Measurements from ENCODE around the gene MAP3K10.

Gene MAP3K10

DNA sequence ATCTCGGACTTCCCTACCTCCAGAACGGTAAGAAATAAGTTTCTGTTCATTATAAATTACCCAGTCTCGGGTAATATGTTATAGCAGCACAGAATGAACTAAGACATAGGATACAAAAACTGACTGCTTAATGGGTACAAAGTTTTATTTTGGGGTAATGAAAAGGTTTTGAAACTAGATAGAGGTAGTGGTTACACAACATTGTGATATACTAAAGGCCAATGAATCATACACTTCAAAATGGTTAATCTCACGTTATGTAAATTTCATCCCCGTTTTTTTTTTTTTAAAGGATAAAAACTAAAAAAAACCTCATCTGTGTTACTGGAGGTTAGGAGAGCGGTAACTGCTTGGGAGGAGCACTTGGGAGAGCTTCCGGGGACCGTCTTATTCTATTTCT lies 70.4 kb downstream of the MAP3K10 start:
- H3K9me3 Mint-ChIP-seq = no peaks in the 10 kb centered on the region
- no peaks in the 10 kb centered on the region for H3K27me3 Mint-ChIP-seq
- no peak for DNase-seq
- H3K4me1 Mint-ChIP-seq = peaks cover 59% of the 10 kb centered on the region
- ATAC-seq = no peak
- H3K27ac Mint-ChIP-seq = no peak overlapping the region
- no peak overlapping the region for H3K4me3 Mint-ChIP-seq

DNA sequence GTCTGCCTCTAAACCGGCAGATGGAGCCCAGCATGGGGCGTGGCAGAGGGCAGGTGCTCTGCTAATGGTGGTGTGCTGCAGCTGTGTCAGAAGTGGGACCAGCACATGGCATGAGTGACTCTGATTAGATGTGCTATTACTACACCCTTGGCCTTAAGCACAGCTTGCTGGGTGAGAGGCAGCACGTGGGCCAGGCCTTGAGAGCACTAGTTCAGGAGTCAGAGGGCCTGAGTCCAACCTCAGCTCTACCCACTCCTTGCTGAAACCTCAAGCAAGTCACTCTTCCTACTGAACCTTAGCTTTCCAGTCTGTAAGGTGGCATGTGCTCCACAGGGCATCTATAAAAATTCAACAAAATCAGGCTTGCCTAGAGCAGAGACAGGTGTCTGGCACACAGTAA lies 71.2 kb downstream of the MAP3K10 start:
- Mint-ChIP-seq H3K4me3 (no peak overlapping the region), H3K9me3 (no peaks in the 10 kb centered on the region), H3K27me3 (no peaks in the 10 kb centered on the region), H3K27ac (no peak overlapping the region), H3K4me1 (peaks cover 62% of the 10 kb centered on the region)
- no peak for DNase-seq
- peak; percentile 39 for ATAC-seq

DNA sequence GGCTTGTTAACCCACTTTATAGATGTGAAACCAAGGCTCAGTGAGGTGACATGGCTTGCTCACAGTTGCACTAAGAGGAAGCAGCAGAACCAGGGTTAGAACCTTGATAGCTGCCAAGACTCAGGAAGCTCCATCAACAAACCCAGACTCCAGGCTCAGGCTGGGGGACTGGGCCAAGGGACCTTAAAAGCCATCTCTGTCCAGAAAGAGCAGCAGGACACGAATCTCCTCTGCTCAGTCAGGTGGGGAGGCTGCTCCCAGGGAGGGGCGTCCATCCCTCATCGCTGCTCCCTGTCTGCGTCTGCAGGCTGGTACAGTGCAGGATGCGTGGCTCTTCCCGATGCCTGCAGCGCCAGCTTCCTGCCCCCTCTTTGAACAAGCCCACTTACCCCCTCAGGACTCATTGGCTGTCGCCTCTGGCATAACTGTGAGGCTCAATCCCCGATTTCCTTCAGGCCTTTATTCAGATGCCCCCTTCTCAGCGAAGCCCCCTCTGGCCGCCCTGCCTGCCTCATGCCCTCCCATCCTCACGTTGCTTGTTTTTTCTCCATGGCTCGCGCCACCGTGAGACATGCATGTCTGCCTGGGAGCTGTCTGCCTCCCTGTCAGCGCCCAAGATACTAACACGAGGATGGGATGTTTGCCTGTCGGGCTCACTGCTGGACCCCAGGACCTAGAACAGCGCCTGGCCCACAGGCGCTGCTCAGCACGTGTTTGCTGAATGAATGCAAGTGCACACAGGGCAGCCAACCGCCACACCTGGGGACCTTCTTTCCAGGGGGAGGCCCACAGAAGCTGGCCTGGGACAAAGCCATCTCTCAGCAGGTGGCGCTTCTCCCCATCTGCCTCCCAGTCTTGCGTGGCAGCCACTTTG lies 72.5 kb downstream of the MAP3K10 start:
- ATAC-seq (no peak), DNase-seq (no peak)
- H3K9me3 Mint-ChIP-seq = no peaks in the 10 kb centered on the region
- H3K27me3 Mint-ChIP-seq = no peaks in the 10 kb centered on the region
- no peak overlapping the region for H3K4me3 Mint-ChIP-seq
- H3K27ac Mint-ChIP-seq = no peak overlapping the region
- H3K4me1 Mint-ChIP-seq = peaks cover 68% of the 10 kb centered on the region

DNA sequence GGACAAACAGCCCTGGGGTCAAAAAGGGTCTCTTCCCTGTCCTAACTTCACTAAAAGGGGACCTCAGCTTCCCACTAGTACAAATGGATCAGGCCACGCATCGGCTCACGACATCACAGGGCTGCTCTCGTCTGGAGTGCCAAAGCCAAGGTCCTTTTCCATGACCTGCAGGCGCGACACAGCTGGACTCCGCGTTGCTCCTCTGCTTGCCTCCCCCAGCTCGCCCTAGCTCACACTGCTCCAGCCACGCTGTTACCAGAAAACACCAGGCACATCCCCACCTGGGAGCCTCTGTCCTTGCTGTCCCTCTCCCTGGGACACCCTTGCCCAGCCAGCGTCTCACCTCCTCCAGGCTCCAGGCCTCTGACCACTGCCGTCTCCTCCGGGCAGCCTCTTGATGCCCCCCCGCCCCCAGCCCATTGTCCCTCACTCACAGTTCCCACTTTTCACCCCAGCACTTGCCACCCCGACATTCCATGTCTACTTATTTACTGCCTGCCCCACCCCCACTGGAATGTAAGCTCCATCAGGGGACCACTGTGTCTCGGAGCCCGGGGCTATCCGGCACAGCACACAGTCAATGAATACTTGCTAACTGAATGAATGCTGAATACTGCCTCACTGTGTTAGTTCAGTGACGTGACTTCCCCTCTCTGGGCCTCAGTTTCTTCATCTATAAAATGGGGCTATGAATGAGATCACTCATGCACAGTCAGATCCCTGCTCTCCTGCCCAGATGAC lies 73.3 kb downstream of the MAP3K10 start:
- Mint-ChIP-seq H3K4me3 (no peak overlapping the region), H3K27ac (peak overlapping the region in 1 of 2 donors; percentile 85), H3K27me3 (no peaks in the 10 kb centered on the region), H3K9me3 (no peaks in the 10 kb centered on the region), H3K4me1 (peaks cover 71% of the 10 kb centered on the region)
- ATAC-seq (no peak), DNase-seq (no peak)
